ENCODE measurements around the gene MICAL2. TPM values are rescaled to one million over a fixed set of nuclear protein-coding genes. Genes with fewer than 3 reads are reported as not detected.

MICAL2 gene
- total and polyA plus RNA-seq, 10 of the 15 experiments (the other 5 are each of a cell fraction or from before 2014, with no cell fraction given), result 0.90 to 5.6 (median 2.4) TPM

GRCh38 chr11:12170984-12171383, 60.6 kb downstream of the MICAL2 start:
- Histone ChIP-seq H3K4me1 (ENCODE audit: control insufficient read depth, insufficient read depth, low read length) (peaks cover 14% of the 10 kb centered on the region), H3K36me3 (ENCODE audit: control insufficient read depth in 2 of 2, insufficient read depth in 2 of 2, low read length in 1 of 2) (no peaks in the 10 kb centered on the region), H3K4me3 (no peak overlapping the region), H3K27me3 (replicated peaks in 1 of 2; ENCODE audit: control insufficient read depth in 2 of 2, insufficient read depth in 2 of 2, low read length in 1 of 2) (no peaks in the 10 kb centered on the region), H3K79me2 (ENCODE audit: control insufficient read depth, insufficient read depth, low read length) (no peaks in the 10 kb centered on the region), H4K20me1 (ENCODE audit: control insufficient read depth, insufficient read depth) (no peaks in the 10 kb centered on the region), H3K4me2 (ENCODE audit: control insufficient read depth, insufficient read depth) (no peak overlapping the region), H3K27ac (ENCODE audit: control insufficient read depth, insufficient read depth) (no peak overlapping the region), H2AFZ (ENCODE audit: control insufficient read depth, low read depth, low read length) (no peak overlapping the region; the same call in 1 of the 2 replicates), H3K9me3 (replicated peaks; ENCODE audit: control insufficient read depth, insufficient read depth, low read length) (peaks cover 1% of the 10 kb centered on the region; the same call in 1 of the 3 replicates), H3K9ac (ENCODE audit: control insufficient read depth, insufficient read depth, low read length) (no peak overlapping the region)
- in situ Hi-C loops (cut with MboI) (no loop called here), intact Hi-C loops (cut with micrococcal nuclease; ENCODE audit: unreplicated experiment) (no loop called here)
- TF ChIP-seq POLR2AphosphoS5 (IDR thresholded peaks at IDR 0.05; ENCODE audit: low read length), result no peak
- TF ChIP-seq RAD21 (IDR thresholded peaks at IDR 0.05; ENCODE audit: insufficient read depth, low read depth, low read length), result no peak
- TF ChIP-seq RAD51 (IDR thresholded peaks at IDR 0.05), result no peak
- TF ChIP-seq TBL1XR1 (IDR thresholded peaks at IDR 0.05; ENCODE audit: low read depth, low read length), result no peak
- no peak for TF ChIP-seq PAX5 (IDR thresholded peaks at IDR 0.05; ENCODE audit: borderline replicate concordance, low read depth, low read length)
- no peak for TF ChIP-seq ZBED1 (IDR thresholded peaks at IDR 0.05; ENCODE audit: borderline replicate concordance)
- no peak for TF ChIP-seq PBX3 (IDR thresholded peaks at IDR 0.05; ENCODE audit: insufficient replicate concordance, low read depth, low read length)
- TF ChIP-seq ZNF622 (IDR thresholded peaks at IDR 0.05), result no peak
- no peak for TF ChIP-seq BHLHE40 (IDR thresholded peaks at IDR 0.05; ENCODE audit: borderline replicate concordance in 1 of 2, low read depth in 2 of 2, low read length in 1 of 2)
- no TSS peak for BruUV-seq (replicated peaks)
- ATAC-seq, result no peak
- RAD21 ChIA-PET (ENCODE audit: unreplicated experiment), result no interaction called here
- FAIRE-seq, result no peak
- POLR2A ChIA-PET, result no interaction called here
- DNase-seq (ENCODE audit: low read depth, low spot score), result no peak
- WGBS (ENCODE audit: insufficient coverage, insufficient replicate concordance, low lambda C conversion rate, missing lambda C conversion rate), result 49% methylated on average over 5 of the region's 5 CpGs
- SMC1A ChIA-PET (ENCODE audit: uncharacterized antibody, unreplicated experiment), result interaction anchor here (0.6 to 1.9 kb wide), 3 partner anchors 8 to 65 kb away, joined by 3 to 10 read pairs (median 3); no protein-coding TSS in a partner anchor
- CTCF ChIA-PET, result interaction anchor here (1.3 to 1.8 kb wide), 2 partner anchors 27 to 63 kb away, joined by 3 to 5 read pairs; no protein-coding TSS in a partner anchor
